HG02884 (cell line): ENCODE results near the gene NUDT1.
"Not testable (repeated sequence)": the region's sequence is repeated elsewhere in the genome, so short reads cannot be mapped to it uniquely, and the experiment has no call there.

ENCODE experiments used
- ATAC-seq: cut with Tn5 transposase; IDR thresholded peaks from one replicate; pipeline ENCODE4 v1.9.1; 2021; ENCODE audit warnings: mild to moderate bottlenecking, moderate library complexity; ENCODE audit not compliant: unreplicated experiment

Gene NUDT1

DNA sequence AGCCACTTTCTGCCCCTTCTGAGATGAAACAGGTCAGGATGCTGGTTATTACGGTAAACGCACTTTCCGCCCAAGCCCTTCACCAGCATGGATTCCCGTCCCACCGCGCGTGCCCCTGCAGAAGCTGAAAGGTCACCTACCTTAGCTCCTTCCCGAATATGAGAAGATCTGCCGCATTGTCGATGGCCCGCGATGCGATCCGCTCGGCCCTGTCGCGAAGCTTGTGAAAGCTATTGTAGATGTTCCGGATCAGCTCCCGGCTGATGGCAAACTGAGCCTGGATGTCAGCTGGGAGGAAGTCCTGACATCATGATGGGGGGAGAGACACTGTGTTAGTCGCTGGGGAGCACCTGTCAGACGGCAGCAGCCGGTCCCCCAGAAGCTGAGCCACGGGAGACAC, 22.1 kb downstream of the NUDT1 start:
- no peak for ATAC-seq

GRCh38 chr7:2266911-2267310, 24.9 kb downstream of the NUDT1 start:
- no peak for ATAC-seq

- not testable (repeated sequence) for ATAC-seq
Measured at GRCh38 chr7:2269089-2269990, 27.3 kb downstream of the NUDT1 start.

DNA sequence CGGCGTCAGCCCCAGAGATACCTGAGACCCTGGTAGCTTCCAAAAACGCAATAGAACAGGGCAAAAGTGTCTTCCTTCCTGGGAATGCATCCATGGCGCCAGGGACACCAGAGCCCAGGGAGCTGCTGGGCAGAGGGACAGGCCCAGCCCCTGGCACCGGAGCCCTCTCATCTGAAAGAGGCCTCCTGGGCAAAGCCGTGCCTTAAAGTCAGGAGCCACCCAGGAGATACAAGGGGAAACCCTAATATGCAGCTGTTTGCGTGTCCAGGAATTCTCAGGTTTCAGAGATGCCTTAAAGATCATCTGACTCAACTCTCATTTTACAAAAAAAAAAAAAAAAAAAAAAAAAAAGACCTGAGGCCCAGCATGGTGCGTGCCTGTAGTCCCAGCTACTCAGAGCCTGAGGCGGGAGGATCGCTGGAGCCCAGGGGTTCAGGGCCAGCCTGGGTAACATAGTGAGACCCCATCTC, 28.0 kb downstream of the NUDT1 start:
- no peak for ATAC-seq

GRCh38 chr7:2270495-2270894, 28.5 kb downstream of the NUDT1 start:
- no peak for ATAC-seq

DNA sequence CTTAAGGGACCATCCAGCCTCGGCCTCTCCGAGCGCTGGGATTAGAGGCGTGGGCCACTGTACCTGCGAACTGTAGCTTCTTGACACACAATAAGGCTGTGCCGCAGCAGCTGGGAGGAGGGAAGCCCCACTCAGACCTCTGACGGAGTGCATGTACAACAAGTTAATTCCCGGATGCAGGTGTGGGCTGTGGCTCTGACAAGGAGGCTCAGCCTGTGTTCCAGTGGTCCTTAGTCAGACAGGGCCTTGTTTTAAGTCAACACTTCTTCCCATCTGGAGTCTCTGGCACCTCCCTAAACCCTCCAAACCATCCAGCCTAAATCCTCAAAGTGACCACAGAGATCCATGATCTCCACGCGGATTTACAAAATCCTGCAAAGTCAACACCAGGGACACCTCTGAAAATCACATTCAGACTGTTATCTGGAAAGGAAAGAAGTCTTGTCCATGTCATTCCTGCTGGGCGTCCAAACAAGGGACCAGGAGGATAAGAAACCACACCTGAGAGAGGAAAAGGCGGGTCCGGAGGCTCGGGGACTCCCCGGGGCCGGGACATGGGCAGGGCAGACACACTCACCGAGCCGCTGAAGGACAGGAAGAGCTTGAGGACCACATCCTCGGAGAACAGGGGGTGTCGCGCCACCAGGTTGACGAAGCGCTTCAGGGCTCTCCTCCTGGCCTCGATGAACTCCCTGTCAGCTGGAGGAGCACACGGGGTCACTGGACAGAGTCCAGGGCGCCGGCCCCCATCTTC, 29.4 kb downstream of the NUDT1 start:
- ATAC-seq, result no peak

GRCh38 chr7:2272031-2272430, 30.0 kb downstream of the NUDT1 start:
- ATAC-seq, result no peak

DNA sequence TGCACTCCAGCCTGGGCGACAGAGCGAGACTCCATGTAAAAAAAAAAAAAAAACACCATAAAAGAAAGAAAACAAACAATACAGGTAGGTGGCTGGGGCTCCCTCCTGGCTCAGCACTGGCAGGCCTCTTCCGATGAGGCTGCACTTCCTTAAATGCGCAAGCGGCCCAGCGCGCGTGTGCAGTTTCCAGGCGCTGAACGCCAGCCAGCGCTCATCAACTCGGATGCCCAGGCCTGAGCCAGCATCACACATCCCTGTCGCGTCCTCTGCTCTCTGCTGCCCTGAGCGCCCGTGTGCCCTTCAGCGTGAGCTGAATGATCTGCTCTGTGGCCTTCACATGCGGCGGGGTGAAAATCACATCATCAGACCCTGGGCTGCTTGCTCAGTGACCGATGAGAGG, 31.8 kb downstream of the NUDT1 start:
- no peak for ATAC-seq

DNA sequence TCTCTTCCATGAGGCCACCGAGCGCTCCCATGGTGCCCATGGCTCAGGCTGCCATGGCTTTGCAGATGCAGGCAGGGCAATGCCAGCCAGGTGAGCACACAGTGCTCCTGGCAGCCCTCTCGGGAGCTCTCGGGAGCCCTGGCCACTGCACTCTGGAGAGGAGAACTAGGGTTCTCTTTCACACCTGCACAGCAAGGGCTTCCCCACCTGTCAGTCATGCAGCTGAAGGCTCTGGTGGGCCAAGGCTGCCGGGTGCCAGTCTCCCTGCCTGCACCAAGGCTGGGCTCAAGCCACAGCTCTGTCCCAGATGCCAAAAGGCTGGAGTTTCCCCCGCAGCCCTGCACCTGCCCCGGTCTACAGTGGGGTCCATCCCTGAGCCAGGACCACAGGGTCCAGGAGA, 32.6 kb downstream of the NUDT1 start:
- no peak for ATAC-seq

DNA sequence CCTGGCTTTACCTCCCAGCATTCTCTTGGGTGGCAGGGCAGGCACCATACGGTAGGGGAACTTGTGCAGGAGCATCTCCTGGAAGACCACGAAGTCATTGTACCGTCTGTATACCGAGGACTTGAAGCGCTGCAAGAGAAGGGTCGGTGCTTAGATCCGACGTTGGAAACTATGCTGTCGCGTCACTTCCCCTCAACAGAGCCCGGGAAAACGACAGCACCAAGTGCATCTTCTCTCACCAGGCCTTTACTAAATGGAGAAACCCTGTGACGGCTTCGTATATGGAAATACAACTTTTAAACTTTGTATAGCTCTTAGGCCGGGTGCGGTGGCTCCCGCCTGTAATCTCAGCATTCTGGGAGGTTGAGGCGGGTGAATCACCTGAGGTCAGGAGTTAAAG, 33.1 kb downstream of the NUDT1 start:
- no peak for ATAC-seq

GRCh38 chr7:2276107-2276506, 34.1 kb downstream of the NUDT1 start:
- no peak for ATAC-seq

DNA sequence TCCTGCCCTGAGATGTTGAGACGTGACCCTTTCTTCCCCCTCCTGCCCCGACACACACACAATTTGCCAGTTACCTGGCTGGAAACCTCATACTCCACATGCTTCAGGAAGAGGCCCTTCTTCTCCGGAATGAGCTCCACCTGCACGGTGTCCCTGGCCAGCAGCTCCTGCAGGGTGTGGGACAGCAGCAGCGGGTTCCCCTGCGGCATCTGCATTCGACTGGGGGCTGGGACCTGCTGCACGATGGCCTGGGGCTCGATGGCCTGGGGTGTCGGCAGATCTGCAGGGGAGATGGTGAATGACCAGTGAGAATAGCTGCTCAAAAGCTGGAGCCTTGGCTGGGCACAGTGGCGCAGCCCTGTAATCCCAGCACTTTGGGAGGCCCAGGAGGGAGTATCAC, 36.0 kb downstream of the NUDT1 start:
- ATAC-seq, result no peak

GRCh38 chr7:2279896-2280295, 37.9 kb downstream of the NUDT1 start:
- no peak for ATAC-seq

- no peak for ATAC-seq
Measured at GRCh38 chr7:2280424-2280823, 38.4 kb downstream of the NUDT1 start.

DNA sequence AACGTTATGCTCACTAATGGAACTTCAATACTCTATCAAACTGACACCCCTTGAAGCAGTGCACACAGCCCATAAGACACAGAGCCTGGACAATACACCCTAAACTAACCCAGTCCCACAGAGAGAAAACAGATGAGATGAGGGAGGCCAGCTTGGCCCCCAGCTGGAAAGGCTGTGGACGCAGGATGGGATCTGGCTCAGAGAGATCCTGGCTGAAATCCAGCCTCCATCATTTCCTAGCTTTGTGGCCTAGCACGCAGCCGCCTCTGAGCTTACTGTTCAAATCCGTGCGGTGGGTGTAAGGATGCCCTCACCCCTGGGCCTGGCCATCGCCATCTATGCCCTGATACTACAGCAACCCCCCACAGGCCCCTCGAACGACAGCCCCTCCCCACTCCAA, 39.5 kb downstream of the NUDT1 start:
- no peak for ATAC-seq

GRCh38 chr7:2282185-2282751, 40.2 kb downstream of the NUDT1 start:
- no peak for ATAC-seq

DNA sequence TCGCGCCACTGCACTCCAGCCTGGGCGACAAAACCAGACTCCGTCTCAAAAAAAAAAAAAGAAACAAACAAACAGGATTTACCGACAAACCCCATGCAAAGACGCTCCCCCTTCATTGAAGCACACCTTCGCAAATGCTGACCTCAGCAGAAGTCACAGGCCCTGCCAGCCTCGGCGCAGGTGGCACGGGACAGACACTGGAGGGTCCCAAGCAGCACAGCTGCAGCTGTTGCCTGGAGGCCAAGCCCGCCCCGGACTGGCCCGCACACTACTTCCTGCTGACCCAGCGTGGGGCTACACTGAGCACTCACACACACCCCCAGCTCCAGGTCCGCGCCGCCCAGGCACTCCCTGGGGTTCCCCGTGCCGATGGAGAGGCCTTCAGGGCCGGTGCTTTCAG, 41.0 kb downstream of the NUDT1 start:
- ATAC-seq, result no peak

GRCh38 chr7:2287745-2288144, 45.7 kb downstream of the NUDT1 start:
- peak; percentile 29 for ATAC-seq

DNA sequence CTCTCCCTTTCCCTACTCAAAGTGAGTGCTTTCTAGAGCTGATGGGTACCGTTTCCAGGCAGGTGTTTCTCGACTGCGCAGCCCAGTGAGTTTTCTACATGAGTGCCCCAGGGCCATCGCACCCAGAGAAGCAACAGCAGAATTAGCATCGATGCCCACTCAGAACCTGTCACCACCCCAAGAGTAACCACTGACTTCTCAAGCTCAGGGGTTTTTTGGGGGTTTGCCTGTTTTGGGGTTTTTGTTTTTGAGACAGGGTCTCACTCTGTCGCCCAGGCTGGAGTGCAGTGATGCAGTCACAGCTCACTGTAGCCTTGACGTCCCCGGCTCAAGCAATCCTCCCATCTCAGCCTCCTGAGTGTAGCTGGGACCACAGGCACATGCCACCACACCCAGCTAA, 46.5 kb downstream of the NUDT1 start:
- peak; percentile 47 for ATAC-seq

- no peak for ATAC-seq
Measured at GRCh38 chr7:2289111-2289586, 47.1 kb downstream of the NUDT1 start.

GRCh38 chr7:2289621-2290020, 47.6 kb downstream of the NUDT1 start:
- no peak for ATAC-seq

DNA sequence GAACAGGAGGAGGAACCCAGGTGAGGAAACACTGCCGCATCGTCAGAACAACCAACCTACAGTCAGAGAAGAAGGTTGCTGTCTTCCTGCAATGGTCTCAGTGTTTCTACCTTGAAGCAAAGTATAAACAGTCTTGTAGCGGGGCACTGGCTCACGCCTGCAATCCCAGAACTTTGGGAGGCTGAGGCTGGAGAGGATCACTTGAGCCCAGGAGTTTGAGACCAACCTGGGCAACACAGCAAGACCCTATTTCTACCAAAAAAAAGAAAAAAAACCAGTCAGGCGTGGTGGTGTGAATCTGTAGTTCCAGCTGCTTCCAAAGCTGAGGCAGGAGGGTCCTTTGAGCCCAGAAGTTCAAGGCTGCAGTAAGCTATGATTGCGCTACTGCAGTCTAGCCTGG, 48.9 kb downstream of the NUDT1 start:
- no peak for ATAC-seq
